ENCODE data around the gene KLHL5. TPM values are rescaled to one million over a fixed set of nuclear protein-coding genes. Genes with fewer than 3 reads are reported as not detected.

The KLHL5 gene
- total and polyA plus RNA-seq, 9 of the 15 experiments (the other 6 are each of a cell fraction or from before 2014, with no cell fraction given): 8.0 to 30.8 (median 22.1) TPM

- no peak for TF ChIP-seq RBBP5 (IDR thresholded peaks at IDR 0.05; ENCODE audit: borderline replicate concordance, insufficient read depth, low read length, poor library complexity, severe bottlenecking)
- no peak for TF ChIP-seq PPARD (CRISPR knock-in tag; IDR thresholded peaks at IDR 0.05)
- no peak for TF ChIP-seq ETV5 (CRISPR knock-in tag; IDR thresholded peaks at IDR 0.05; ENCODE audit: low read depth)
- no peak for TF ChIP-seq FOXP1 (CRISPR knock-in tag; IDR thresholded peaks at IDR 0.05)
- TF ChIP-seq NUFIP1 (IDR thresholded peaks at IDR 0.05; ENCODE audit: partially characterized antibody): no peak
- TF ChIP-seq GATAD2A (IDR thresholded peaks at IDR 0.05): no peak
- 0 out of 2 replicates have a peak, but pooled peaks have one; percentile 25 for TF ChIP-seq TEAD2 (tag; IDR thresholded peaks at IDR 0.05)
- no peak for TF ChIP-seq MGA (IDR thresholded peaks at IDR 0.05)
- TF ChIP-seq NFRKB (IDR thresholded peaks at IDR 0.05; ENCODE audit: low read depth): no peak
- no peak for TF ChIP-seq ARNT (IDR thresholded peaks at IDR 0.05)
- TF ChIP-seq ETV1 (tag; conservative IDR thresholded peaks at IDR 0.05; ENCODE audit: low read depth): no peak
- TF ChIP-seq MEIS2 (IDR thresholded peaks at IDR 0.05; ENCODE audit: partially characterized antibody): no peak
- TF ChIP-seq ETS1 (conservative IDR thresholded peaks at IDR 0.05; ENCODE audit: control insufficient read depth, low read depth, low read length): no peak
- TF ChIP-seq HINFP (tag; conservative IDR thresholded peaks at IDR 0.05; ENCODE audit: low read depth): no peak
Observed at GRCh38 chr4:39044364-39044955, 17.6 kb upstream of the KLHL5 start (continued).
